Type B pancreatic cell (in vitro differentiated cells): ENCODE results near the gene FAM204A. TPM values are rescaled to one million over a fixed set of nuclear protein-coding genes. Genes with fewer than 3 reads are reported as not detected.

Source experiments
- DNase-seq: peaks from one replicate; pipeline ENCODE4 v3.0.0; 2021; ENCODE audit warnings: mixed read lengths; ENCODE audit not compliant: unreplicated experiment; ENCODE audit errors: extremely low spot score
- H3K27ac Mint-ChIP-seq: 2 replicates; pipeline ENCODE4 v1.8.0; 2021; ENCODE audit warnings: mild to moderate bottlenecking, mixed read lengths
- H3K27me3 Mint-ChIP-seq: 2 replicates; pipeline ENCODE4 v1.8.0; 2021; ENCODE audit warnings: mixed read lengths
- H3K36me3 Mint-ChIP-seq: 2 replicates; pipeline ENCODE4 v1.8.0; 2021; ENCODE audit warnings: mixed read lengths
- H3K4me1 Mint-ChIP-seq: one replicate; pipeline ENCODE4 v1.8.0; 2021; ENCODE audit warnings: mixed read lengths; ENCODE audit not compliant: unreplicated experiment
- H3K4me3 Mint-ChIP-seq: 2 replicates; pipeline ENCODE4 v1.8.0; 2021; ENCODE audit warnings: mild to moderate bottlenecking, mixed read lengths
- H3K9me3 Mint-ChIP-seq: 2 replicates; pipeline ENCODE4 v1.8.0; 2021; ENCODE audit warnings: mixed read lengths
- total RNA-seq: library from RNA; stranded (reverse); gene quantifications from 2 replicates; pipeline ENCODE4 v1.2.1, GENCODE V29; 2021; ENCODE audit warnings: low replicate concordance
- TF ChIP-seq, protein P1 (sequence below): fragments of 200-600 bp; sonication (generic); conservative IDR thresholded peaks from 2 replicates; pipeline ENCODE4 v1.5.0; 2021; ENCODE audit warnings: antibody characterized with exemption, mild to moderate bottlenecking

The FAM204A gene
- total RNA-seq, 1 donor from 2014 or later, result 58.0 TPM

DNA sequence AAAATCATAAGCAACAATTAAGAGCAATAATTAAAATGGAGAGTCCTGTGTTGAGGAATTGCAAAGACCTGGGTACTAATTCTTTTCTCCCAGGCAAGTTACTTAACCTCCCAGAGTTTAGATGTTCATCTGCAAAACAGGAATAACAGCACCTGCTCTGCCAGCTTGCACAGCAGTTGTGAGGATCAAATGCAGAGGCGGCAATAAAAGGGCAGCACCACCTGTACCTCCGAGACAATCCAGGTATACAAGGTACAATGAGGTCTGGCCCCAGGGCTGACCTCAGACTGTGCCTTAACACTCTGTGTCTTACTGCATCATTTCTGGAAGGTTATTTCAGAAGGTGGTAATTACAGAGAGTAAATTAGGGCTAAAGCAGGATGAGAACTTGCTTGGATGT, 14.5 kb upstream of the FAM204A start:
- no peaks in the 10 kb centered on the region for H3K4me1 Mint-ChIP-seq
- TF ChIP-seq, protein P1, sequence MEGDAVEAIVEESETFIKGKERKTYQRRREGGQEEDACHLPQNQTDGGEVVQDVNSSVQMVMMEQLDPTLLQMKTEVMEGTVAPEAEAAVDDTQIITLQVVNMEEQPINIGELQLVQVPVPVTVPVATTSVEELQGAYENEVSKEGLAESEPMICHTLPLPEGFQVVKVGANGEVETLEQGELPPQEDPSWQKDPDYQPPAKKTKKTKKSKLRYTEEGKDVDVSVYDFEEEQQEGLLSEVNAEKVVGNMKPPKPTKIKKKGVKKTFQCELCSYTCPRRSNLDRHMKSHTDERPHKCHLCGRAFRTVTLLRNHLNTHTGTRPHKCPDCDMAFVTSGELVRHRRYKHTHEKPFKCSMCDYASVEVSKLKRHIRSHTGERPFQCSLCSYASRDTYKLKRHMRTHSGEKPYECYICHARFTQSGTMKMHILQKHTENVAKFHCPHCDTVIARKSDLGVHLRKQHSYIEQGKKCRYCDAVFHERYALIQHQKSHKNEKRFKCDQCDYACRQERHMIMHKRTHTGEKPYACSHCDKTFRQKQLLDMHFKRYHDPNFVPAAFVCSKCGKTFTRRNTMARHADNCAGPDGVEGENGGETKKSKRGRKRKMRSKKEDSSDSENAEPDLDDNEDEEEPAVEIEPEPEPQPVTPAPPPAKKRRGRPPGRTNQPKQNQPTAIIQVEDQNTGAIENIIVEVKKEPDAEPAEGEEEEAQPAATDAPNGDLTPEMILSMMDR, result no peak

DNA sequence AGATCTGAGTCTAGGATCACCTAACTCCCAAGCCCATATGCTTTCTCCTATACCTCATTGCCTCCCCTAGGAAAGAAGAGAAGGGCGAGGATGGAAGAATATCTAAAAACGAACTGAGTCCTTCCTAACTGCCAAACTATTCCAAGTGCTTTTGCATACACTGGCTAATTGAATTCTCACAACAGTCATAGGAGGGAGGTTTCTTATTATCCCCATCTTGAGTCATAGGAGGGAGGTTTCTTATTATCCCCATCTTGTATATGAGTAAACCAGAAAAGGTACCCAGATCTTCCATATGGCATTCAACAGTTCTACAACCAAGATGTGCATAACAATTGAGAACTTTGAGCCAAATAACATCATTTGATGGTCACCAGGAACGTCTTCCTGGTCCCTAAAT, 13.1 kb upstream of the FAM204A start:
- Mint-ChIP-seq H3K4me3 (no peak overlapping the region), H3K9me3 (no peaks in the 10 kb centered on the region), H3K36me3 (no peaks in the 10 kb centered on the region), H3K27me3 (peaks cover 16% of the 10 kb centered on the region), H3K4me1 (no peaks in the 10 kb centered on the region), H3K27ac (no peak overlapping the region)
- DNase-seq, result no peak
- TF ChIP-seq, protein P1, result no peak

More for the DNA sequence above, 14.5 kb upstream of the FAM204A start:
- Mint-ChIP-seq H3K36me3 (no peaks in the 10 kb centered on the region), H3K4me3 (no peak overlapping the region), H3K27me3 (peaks cover 11% of the 10 kb centered on the region), H3K27ac (no peak overlapping the region), H3K9me3 (no peaks in the 10 kb centered on the region)
- no peak for DNase-seq

- no peak for DNase-seq
- H3K27me3 Mint-ChIP-seq, result peaks cover 14% of the 10 kb centered on the region
- H3K4me1 Mint-ChIP-seq, result no peaks in the 10 kb centered on the region
- H3K9me3 Mint-ChIP-seq, result no peaks in the 10 kb centered on the region
- H3K36me3 Mint-ChIP-seq, result no peaks in the 10 kb centered on the region
- TF ChIP-seq, protein P1, result no peak
- H3K27ac Mint-ChIP-seq, result no peak overlapping the region
- H3K4me3 Mint-ChIP-seq, result no peak overlapping the region
Measured at GRCh38 chr10:118349235-118349634, 7.1 kb upstream of the FAM204A start.

- Mint-ChIP-seq H3K4me3 (no peak overlapping the region), H3K9me3 (no peaks in the 10 kb centered on the region), H3K27me3 (peaks cover 4% of the 10 kb centered on the region), H3K4me1 (peaks cover 13% of the 10 kb centered on the region), H3K36me3 (no peaks in the 10 kb centered on the region), H3K27ac (no peak overlapping the region)
- DNase-seq, result no peak
- TF ChIP-seq, protein P1, result no peak
Measured at GRCh38 chr10:118343549-118343948, 1.4 kb upstream of the FAM204A start.

- Mint-ChIP-seq H3K27ac (no peak overlapping the region), H3K4me1 (peaks cover 13% of the 10 kb centered on the region), H3K36me3 (no peaks in the 10 kb centered on the region), H3K27me3 (peaks cover 4% of the 10 kb centered on the region), H3K4me3 (peak overlapping the region; percentile 54), H3K9me3 (no peaks in the 10 kb centered on the region)
- TF ChIP-seq, protein P1, result no peak
- DNase-seq, result no peak
Measured at GRCh38 chr10:118343115-118343514, 991 bp upstream of the FAM204A start.

- DNase-seq, result no peak
Measured at GRCh38 chr10:118342638-118343020, 505 bp upstream of the FAM204A start.

More at GRCh38 chr10:118342638-118343020, 505 bp upstream of the FAM204A start:
- Mint-ChIP-seq H3K27ac (peak overlapping the region; percentile 87), H3K9me3 (no peaks in the 10 kb centered on the region), H3K4me1 (peaks cover 13% of the 10 kb centered on the region), H3K4me3 (peak overlapping the region; percentile 91), H3K27me3 (peaks cover 4% of the 10 kb centered on the region), H3K36me3 (no peaks in the 10 kb centered on the region)
- TF ChIP-seq, protein P1, result no peak
